LHCN-M2 (cell line): ENCODE results near the gene EGFL8. TPM values are rescaled to one million over a fixed set of nuclear protein-coding genes. Genes with fewer than 3 reads are reported as not detected.

Source experiments
- total RNA-seq: library from RNA; depleted of rRNA; stranded (reverse); fragments of >200 nt; gene quantifications from 2 replicates; pipeline ENCODE4 v1.2.3, GENCODE V29; 2014; rRNA removed

Gene EGFL8
- total RNA-seq, 1 experiment from 2014 or later = 2.4 TPM

Other genes starting within 250 kb of the EGFL8 start
- gene C2, start 236.9 kb upstream of the EGFL8 start, total RNA-seq = 0.86 and 1.2 TPM in 2 replicates
- 1.1 and 1.4 TPM in 2 replicates for gene CFB, start 218.5 kb upstream of the EGFL8 start, total RNA-seq
- gene NELFE, start 205.6 kb upstream of the EGFL8 start, total RNA-seq = 129 TPM in 2 replicates
- gene SKIC2, start 205.4 kb upstream of the EGFL8 start, total RNA-seq = 40.0 and 44.1 TPM in 2 replicates
- 19.1 and 19.5 TPM in 2 replicates for gene DXO, start 192.5 kb upstream of the EGFL8 start, total RNA-seq
- 1.9 and 2.2 TPM in 2 replicates for gene C4A, start 182.5 kb upstream of the EGFL8 start, total RNA-seq
- 1.8 and 3.5 TPM in 2 replicates for gene C4B, start 149.8 kb upstream of the EGFL8 start, total RNA-seq
- 0.13 TPM in 1 of 2 replicates, not detected in the other for gene CYP21A2, start 126.2 kb upstream of the EGFL8 start, total RNA-seq
- under 0.01 and 0.06 TPM in 2 replicates for gene TNXB, start 55.3 kb upstream of the EGFL8 start, total RNA-seq
- 29.8 and 34.7 TPM in 2 replicates for gene ATF6B, start 36.3 kb upstream of the EGFL8 start, total RNA-seq
- 8.4 and 8.9 TPM in 2 replicates for gene FKBPL, start 34.3 kb upstream of the EGFL8 start, total RNA-seq
- 0.06 TPM in 1 of 2 replicates, not detected in the other for gene PRRT1, start 12.7 kb upstream of the EGFL8 start, total RNA-seq
- 15.5 and 19.3 TPM in 2 replicates for gene PPT2, start 10.5 kb upstream of the EGFL8 start, total RNA-seq
- 80.3 and 87.0 TPM in 2 replicates for gene AGPAT1, start 11.5 kb downstream of the EGFL8 start, total RNA-seq
- 43.5 and 55.3 TPM in 2 replicates for gene RNF5, start 13.8 kb downstream of the EGFL8 start, total RNA-seq
- 0.45 and 0.80 TPM in 2 replicates for gene AGER, start 19.7 kb downstream of the EGFL8 start, total RNA-seq
- 19.2 and 23.1 TPM in 2 replicates for gene PBX2, start 25.6 kb downstream of the EGFL8 start, total RNA-seq
- gene GPSM3, start 28.0 kb downstream of the EGFL8 start, total RNA-seq = 1.0 and 1.4 TPM in 2 replicates
- gene NOTCH4, start 59.5 kb downstream of the EGFL8 start, total RNA-seq = 0.26 and 1.1 TPM in 2 replicates
- not detected in 2 replicates for gene TSBP1, start 207.3 kb downstream of the EGFL8 start, total RNA-seq
- not detected in 2 replicates for gene BTNL2, start 242.6 kb downstream of the EGFL8 start, total RNA-seq